GM13977 (cell line): ENCODE results near the gene DOC2A.

Source experiments
- DNase-seq: peaks from one replicate; pipeline ENCODE4 v3.0.0; 2012; ENCODE audit warnings: low spot score
- CTCF ChIP-seq: IDR thresholded peaks from 2 replicates; pipeline ENCODE4 v1.5.1; 2012; ENCODE audit warnings: mild to moderate bottlenecking, control low read depth; ENCODE audit not compliant: insufficient read depth; ENCODE audit errors: extremely low read depth, missing control alignments
- in situ Hi-C: fragments of 300-500 bp; cut with MboI; formaldehyde crosslinking; loops from one replicate; pipeline ENCODE4 v1.12.0; 2022; ENCODE audit warnings: low sequenced_read_pairs, low pct_unique_long_range_greater_than_20kb, mixed read lengths, inconsistent platforms; ENCODE audit not compliant: unreplicated experiment

The DOC2A gene

DNA sequence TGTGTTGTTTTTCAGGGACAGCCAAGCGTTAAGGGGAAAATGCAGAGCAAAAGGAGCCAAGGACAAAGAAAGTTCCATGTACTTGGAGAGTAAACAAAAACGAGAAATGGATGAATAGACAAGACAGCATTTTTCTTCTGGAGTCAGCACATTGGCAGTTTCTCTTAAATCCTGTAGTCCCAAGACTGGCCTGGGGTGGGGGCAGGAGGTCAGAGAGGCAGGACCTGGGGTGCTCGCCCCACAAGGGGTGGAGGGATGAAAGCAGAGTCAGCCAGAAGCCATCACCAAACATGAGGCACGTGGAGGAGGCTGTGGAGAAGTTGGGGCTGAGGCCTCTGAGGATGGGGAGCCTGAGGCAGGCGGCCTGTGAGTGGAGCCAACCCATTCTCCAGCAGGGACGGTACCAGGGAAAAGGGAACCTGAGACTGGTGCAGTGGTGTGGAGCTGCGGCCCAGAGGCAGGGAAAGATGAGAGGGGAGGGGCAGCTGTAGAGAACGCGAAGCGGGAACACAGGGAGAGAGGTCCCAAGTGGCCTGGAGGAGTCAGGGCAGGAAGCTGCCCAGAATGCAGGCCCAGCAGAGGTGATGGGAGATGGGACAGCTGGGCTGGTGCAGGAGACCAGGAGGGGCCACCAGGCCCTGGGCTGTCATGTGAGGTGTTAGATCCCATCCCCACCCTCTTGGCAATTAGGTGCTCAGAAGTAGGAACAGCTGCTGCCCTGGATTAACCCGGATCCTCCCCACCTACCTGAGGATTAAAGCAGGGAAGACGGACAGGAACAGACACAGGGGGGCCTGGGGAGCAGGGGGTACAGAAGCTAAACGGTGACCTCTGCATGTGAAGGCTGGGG lies 17.0 kb upstream of the DOC2A start:
- in situ Hi-C loops: loop anchor here (10.0 kb wide), 1 partner anchor 343 kb away; no protein-coding TSS in a partner anchor
- no peak for TF ChIP-seq CTCF
- no peak for DNase-seq

DNA sequence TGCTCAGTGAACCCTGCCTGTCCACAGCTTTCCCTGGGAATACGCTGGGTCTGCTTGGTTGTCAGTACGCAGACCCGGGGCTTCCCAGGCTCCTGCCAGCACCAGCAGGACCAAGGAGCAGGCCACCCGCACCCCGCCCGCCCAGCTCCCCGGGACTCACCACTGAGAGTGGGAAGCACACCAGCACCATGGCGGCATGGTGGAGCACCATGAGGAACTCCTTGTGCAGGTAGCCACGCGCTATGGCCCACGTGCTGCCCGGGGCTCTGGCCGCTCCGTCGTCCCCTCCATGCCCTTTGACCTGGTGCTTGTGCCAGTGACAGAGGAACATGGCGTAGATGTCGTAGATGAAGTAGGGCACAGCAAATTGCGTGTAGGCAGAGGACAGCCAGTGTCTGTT lies 15.6 kb upstream of the DOC2A start:
- in situ Hi-C loops: loop anchor here (10.0 kb wide), 1 partner anchor 342 kb away; no protein-coding TSS in a partner anchor
- TF ChIP-seq CTCF: no peak

DNA sequence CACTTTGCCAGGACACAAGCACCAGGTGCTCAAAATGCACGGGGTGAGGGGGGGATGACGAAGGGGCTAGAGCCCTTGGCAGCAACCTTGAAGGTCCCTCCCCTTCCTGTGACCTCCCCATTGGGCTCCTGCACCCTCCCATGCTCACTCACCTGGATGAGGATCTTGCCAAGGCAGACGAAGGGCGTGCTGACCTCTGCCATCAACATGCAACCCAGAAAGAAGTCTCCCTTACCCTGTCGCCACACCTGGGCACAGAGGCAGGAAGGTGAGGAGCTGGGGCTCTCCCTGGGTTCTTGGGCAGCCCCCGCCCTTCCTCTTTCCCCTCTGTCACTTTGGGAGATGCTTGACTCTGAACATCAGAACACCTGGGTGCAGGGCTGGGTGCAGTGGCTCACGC lies 14.7 kb upstream of the DOC2A start:
- DNase-seq: no peak
- no peak for TF ChIP-seq CTCF
- in situ Hi-C loops: loop anchor here (10.0 kb wide), 1 partner anchor 341 kb away; no protein-coding TSS in a partner anchor

More for the DNA sequence above, 15.6 kb upstream of the DOC2A start:
- no peak for DNase-seq

DNA sequence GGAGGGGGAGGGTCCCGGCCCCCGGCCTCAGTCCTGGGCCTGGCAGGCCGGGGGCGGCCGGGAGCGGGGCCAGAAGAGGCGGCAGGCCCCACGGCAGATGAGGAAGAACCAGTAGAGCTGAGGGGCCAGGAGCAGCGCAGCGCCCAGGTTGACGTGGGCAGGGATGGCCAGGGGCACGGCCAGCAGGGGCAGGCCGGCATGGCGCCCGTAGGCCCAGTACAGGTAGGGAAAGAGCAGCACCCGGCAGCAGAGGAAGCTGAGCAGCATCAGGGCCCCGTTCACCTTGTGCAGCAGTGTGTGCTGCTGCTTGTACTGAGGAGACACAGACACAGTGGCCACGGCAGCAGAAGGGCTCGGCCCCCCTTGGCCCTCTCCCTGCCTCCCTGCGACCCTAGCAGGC lies 14.3 kb upstream of the DOC2A start:
- in situ Hi-C loops: loop anchor here (10.0 kb wide), 1 partner anchor 340 kb away; no protein-coding TSS in a partner anchor
- TF ChIP-seq CTCF: no peak
- no peak for DNase-seq

DNA sequence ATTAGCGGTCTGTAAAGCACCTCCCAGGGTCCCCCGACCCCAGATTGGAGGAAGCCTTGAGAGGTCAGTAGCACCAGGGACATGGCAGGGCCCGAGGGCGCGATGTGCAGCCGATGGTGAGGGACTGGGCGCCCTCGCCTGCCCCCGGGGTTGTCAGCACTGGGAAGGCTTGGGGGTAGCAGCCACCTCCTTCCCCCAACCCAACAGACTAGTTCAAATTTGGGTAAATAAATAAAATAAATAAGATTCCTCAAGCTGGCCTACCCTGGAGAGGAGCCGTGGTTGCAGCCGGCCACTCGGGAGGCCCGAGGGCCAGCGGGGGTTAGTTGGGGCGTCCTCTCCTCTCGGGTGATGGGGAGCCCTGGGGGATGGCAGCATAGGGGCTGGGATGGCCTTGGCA lies 13.6 kb upstream of the DOC2A start:
- DNase-seq: no peak
- no peak for TF ChIP-seq CTCF
- in situ Hi-C loops: loop anchor here (10.0 kb wide), 1 partner anchor 340 kb away; no protein-coding TSS in a partner anchor

DNA sequence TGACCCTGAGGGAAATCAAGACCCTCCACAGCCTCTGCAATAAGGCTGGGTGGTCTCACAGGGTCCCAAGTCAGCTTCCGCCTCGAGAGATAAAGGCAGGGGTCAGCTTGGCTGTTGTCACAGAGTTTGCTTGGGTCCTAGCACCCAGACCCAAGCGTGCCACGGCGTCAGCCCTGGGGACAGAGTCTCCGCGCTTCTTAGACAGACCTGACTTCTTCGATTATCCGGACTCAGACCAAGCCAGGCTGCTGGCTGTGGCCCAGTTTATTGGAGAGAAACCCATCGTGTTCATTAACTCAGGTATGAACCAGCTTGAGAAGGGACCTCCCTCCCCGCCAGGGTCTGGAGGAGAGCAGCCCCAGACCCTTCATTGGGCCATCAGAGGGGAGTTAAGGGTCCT lies 12.8 kb upstream of the DOC2A start:
- no peak for TF ChIP-seq CTCF
- in situ Hi-C loops: loop anchor here (10.0 kb wide), 1 partner anchor 339 kb away; no protein-coding TSS in a partner anchor
- no peak for DNase-seq
